Common myeloid progenitor, CD34-positive (primary cell): ENCODE data around the gene C6orf47.

ENCODE experiments used
- CTCF ChIA-PET: fragments of 350-600 bp; sonication (Branson Sonifier 250); formaldehyde crosslinking; loops from one replicate; lab custom pipeline; 2021; ENCODE audit warnings: antibody characterized with exemption; lab: Charles Lee
- POLR2A ChIA-PET: fragments of 350-600 bp; sonication (Branson Sonifier 250); formaldehyde crosslinking; loops from one replicate; lab custom pipeline; 2021; ENCODE audit warnings: antibody characterized with exemption; lab: Charles Lee
- DNase-seq, 3 donors: peaks; one replicate each; pipeline versions ENCODE4 v3.0.0 to v3.0.0-alpha.2; 2013
- H3K27ac ChIP-seq, 2 experiments: 1 replicate in 1 of 2; 2 replicates in 1 of 2; pipeline ENCODE4 v1.7.0; 2013; ENCODE audit warnings: inconsistent platforms in 2 of 2, low read length in 2 of 2, mild to moderate bottlenecking in 2 of 2, low read depth in 1 of 2, moderate library complexity in 1 of 2; ENCODE audit not compliant: severe bottlenecking in 2 of 2, insufficient read depth in 1 of 2, poor library complexity in 1 of 2
- H3K27me3 ChIP-seq, 5 experiments: replicated peaks in 2 of 5; 1 replicate in 3 of 5; 2 replicates in 2 of 5; pipeline versions ENCODE4 v1.6.1 to v1.7.0; 2013; ENCODE audit warnings: low read length in 4 of 5, mild to moderate bottlenecking in 2 of 5, moderate library complexity in 2 of 5, inconsistent platforms in 1 of 5; ENCODE audit not compliant: insufficient read depth in 5 of 5, control insufficient read depth in 4 of 5
- H3K36me3 ChIP-seq, 4 experiments: 1 replicate in 2 of 4; 2 replicates in 2 of 4; pipeline versions ENCODE4 v1.6.1 to v1.7.0; 2013; ENCODE audit warnings: low read length in 3 of 4, control low read depth in 1 of 4, mild to moderate bottlenecking in 1 of 4; ENCODE audit not compliant: control insufficient read depth in 4 of 4, insufficient read depth in 4 of 4
- H3K4me1 ChIP-seq, 4 experiments: 1 replicate in 3 of 4; 2 replicates in 1 of 4; pipeline versions ENCODE4 v1.6.1 to v1.7.1; 2013; ENCODE audit warnings: low read length in 3 of 4, mild to moderate bottlenecking in 3 of 4, control low read depth in 1 of 4, inconsistent platforms in 1 of 4, moderate library complexity in 1 of 4; ENCODE audit not compliant: control insufficient read depth in 4 of 4, insufficient read depth in 4 of 4; ENCODE audit errors: control extremely low read depth in 1 of 4
- H3K4me3 ChIP-seq, 7 experiments: 1 replicate in 4 of 7; 2 replicates in 3 of 7; pipeline versions ENCODE4 v1.5.1 to v1.7.0; 2013; ENCODE audit warnings: mild to moderate bottlenecking in 7 of 7, low read length in 6 of 7, moderate library complexity in 6 of 7, inconsistent platforms in 2 of 7, low read depth in 2 of 7, control low read depth in 1 of 7; ENCODE audit not compliant: insufficient read depth in 4 of 7, control insufficient read depth in 1 of 7; ENCODE audit errors: extremely low read depth in 1 of 7
- H3K9me3 ChIP-seq, 5 experiments: 1 replicate in 4 of 5; 2 replicates in 1 of 5; pipeline versions ENCODE4 v1.6.1 to v1.7.1; 2013; ENCODE audit warnings: low read length in 4 of 5, mild to moderate bottlenecking in 2 of 5, inconsistent platforms in 1 of 5, low read depth in 1 of 5, moderate library complexity in 1 of 5; ENCODE audit not compliant: control insufficient read depth in 4 of 5, insufficient read depth in 2 of 5; ENCODE audit errors: control extremely low read depth in 1 of 5
- WGBS: methylation state at CpG from one replicate; pipeline ENCODE4 v1.1.5; 2013; ENCODE audit not compliant: insufficient coverage; 5-methylcytosine and 5-hydroxymethylcytosine counted together

The C6orf47 gene

DNA sequence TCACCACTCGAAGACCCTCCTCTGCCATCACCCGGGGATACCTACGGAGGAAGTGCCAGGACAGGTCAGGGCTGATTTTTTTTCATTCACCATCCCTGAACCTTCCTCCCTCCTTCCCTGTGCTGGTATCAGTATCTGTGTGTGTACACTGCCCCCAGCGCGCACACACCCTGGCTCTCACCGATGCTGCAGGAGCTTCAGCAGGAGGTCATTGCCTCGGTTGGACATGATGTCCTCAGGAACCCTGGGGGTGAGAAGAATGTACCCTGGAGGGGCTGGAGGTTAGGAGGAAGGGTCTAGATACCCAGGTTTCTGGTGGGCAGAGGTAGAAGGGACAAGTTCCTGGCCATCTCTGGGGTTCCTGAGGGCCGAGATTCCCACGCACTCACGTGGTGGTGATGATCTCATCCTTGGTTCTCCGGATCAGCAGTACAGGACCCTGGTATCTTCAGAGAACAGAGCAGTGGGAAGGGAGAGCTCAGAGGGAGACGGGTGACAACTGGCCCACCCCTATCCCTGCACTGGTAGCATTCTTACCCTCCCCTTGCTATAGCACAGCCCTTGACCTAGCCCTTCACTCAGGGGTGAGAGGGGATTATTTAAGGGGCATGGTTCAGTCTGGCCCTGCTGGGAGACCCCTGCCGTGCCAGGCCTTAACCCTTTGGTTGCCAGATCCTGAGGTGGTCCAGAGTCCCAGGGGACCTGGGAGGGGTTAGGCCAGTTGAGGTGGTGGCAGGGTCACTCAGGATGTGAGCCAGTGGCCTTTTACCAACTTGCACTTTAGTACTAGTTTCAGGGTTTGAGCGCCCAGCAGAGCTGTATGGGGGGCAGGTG lies 27.5 kb upstream of the C6orf47 start:
- POLR2A ChIA-PET = interaction anchor here (1.0 kb wide), 1 partner anchor 15 kb away, joined by 3 read pairs; the partner anchor contains the start of gene ABHD16A
- Histone ChIP-seq H3K27me3 (no peaks in the 10 kb centered on the region), H3K9me3 (no peaks in the 10 kb centered on the region), H3K4me3 (no peak overlapping the region), H3K27ac (peak overlapping the region in 1 of 2 experiments; percentile 12), H3K36me3 (peaks cover 12 to 81% (median 74%) of the 10 kb centered on the region in 4 experiments), H3K4me1 (peaks cover 0 to 5% (median 1%) of the 10 kb centered on the region in 4 experiments)
- 98% methylated on average over 10 of the region's 14 CpGs for WGBS
- no peak for DNase-seq
- CTCF ChIA-PET = interaction anchor here (7.8 kb wide), 1 partner anchor 13 kb away, joined by 51 read pairs; the partner anchor contains the start of gene ABHD16A

DNA sequence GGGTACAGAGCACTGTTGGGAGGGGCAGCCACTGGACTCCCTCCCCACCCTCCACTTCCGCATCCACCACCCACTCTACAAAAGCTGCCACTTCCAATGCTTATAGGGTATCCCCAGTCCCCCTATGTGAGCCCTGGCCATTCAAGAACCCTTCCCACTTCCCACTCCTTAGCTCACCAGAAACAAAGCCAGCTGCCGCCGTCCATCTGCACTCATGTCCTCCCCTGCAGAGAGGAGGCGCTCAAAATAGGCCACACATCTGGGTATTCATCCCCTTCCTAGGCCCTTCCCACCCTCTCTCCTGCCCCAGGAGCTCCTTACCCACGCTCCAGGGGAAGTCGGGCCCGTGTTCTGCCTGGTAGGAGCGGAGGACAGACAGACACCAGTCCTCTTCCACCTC lies 26.7 kb upstream of the C6orf47 start:
- WGBS = 87% methylated on average over 4 of the region's 8 CpGs
- ChIA-PET POLR2A (interaction anchor here (1.0 kb wide), 1 partner anchor 16 kb away, joined by 3 read pairs; the partner anchor contains the start of gene ABHD16A), CTCF (interaction anchor here (1.3 to 7.8 kb wide), 3 partner anchors 13 to 43 kb away, joined by 3 to 51 read pairs (median 4); partner anchors contain the start of gene ABHD16A)
- Histone ChIP-seq H3K4me3 (no peak overlapping the region), H3K9me3 (no peaks in the 10 kb centered on the region), H3K36me3 (peaks cover 12 to 74% (median 68%) of the 10 kb centered on the region in 4 experiments), H3K4me1 (peaks cover 0 to 11% (median 3%) of the 10 kb centered on the region in 4 experiments), H3K27me3 (no peaks in the 10 kb centered on the region), H3K27ac (no peak overlapping the region)
- DNase-seq = no peak

DNA sequence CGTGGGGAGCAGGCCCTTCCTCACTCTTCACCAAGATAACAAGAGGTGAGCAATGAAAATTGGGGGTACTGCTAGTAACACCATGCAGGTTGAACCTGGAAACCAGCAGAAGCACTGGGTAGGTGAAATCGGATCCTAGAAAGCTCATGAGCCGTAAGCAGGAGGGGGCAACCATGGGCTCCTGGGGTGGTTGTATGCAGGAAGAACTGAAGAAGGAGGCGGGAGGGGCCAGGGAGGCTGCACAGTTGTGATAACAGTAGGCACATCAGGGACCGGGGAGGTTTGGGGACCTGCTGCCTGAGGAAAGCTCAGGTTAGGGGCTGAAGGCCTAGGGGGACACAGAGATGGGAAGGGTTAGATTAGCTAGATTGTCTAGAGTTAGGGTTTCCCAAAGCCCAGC lies 25.9 kb upstream of the C6orf47 start:
- H3K4me3 ChIP-seq = no peak overlapping the region
- H3K9me3 ChIP-seq = no peaks in the 10 kb centered on the region
- peaks cover 0 to 14% (median 7%) of the 10 kb centered on the region in 4 experiments for H3K4me1 ChIP-seq
- 86% methylated on average over 4 of the region's 5 CpGs for WGBS
- DNase-seq = no peak
- ChIA-PET CTCF (interaction anchor here (0.8 to 7.8 kb wide), 4 partner anchors 14 to 135 kb away, joined by 3 to 51 read pairs (median 4); partner anchors contain the start of gene ABHD16A), POLR2A (no interaction called here)
- H3K27ac ChIP-seq = peak overlapping the region in 1 of 2 experiments; percentile 7
- no peaks in the 10 kb centered on the region for H3K27me3 ChIP-seq
- peaks cover 12 to 67% (median 62%) of the 10 kb centered on the region in 4 experiments for H3K36me3 ChIP-seq

DNA sequence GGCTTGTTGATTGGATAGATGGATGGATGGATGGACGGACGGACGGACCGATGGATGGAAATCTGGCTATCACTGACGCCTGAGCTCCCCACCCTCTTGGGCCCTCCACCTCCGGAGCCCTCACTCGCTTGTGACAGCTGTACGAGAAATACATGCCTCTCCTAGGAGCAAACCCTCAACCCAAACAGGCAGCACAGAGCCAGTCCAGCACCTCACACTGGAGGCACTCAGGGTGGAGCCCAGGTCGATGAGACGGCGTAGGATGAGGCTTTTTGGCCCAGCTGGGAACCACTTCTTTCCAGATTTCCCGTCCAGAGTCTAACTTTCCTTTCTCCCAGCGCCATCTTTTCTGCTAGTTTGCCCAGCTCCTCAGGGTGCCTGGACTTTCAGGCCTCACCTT lies 23.0 kb upstream of the C6orf47 start:
- Histone ChIP-seq H3K4me3 (peak overlapping the region in 3 of 7 experiments; percentile 42 to 63 (median 46)), H3K9me3 (no peaks in the 10 kb centered on the region), H3K27me3 (no peaks in the 10 kb centered on the region), H3K4me1 (peaks cover 0 to 38% (median 32%) of the 10 kb centered on the region in 4 experiments), H3K36me3 (peaks cover 0 to 38% (median 38%) of the 10 kb centered on the region in 4 experiments), H3K27ac (no peak overlapping the region)
- WGBS = 98% methylated on average over 12 of the region's 13 CpGs
- DNase-seq = no peak
- POLR2A ChIA-PET = no interaction called here
- CTCF ChIA-PET = interaction anchor here (1.3 to 7.8 kb wide), 3 partner anchors 17 to 43 kb away, joined by 3 to 51 read pairs (median 6); partner anchors contain the start of gene ABHD16A

DNA sequence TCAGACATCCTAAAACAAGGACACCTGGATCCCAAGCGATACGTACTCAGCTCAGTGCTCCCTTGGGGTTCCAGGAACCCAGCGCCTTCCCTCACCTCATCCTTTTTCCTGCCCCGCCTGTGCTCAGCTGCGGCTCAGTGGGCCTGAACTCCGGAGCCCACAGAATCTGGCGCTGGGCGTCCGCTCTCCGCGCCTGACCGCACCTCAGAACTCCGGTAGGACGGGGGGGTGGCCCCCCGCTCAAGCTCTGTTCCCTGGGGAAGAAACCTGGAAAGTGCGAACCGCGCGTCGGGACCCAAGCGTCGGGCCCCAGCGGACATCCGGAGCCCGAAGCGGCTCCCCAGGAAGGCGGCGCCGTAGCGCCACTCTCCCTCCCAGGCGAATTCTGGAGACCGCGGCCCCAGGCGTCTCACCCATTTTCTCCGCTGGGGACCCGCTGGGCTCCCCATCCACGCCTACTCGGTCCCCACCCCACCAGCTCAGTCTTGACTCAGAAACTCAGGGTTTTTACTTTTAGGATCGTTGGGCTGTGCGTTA lies 20.6 kb upstream of the C6orf47 start:
- peak in 2 of 3 donors; percentile 66 to 68 for DNase-seq
- peak overlapping the region in 1 of 2 experiments; percentile 1 for H3K27ac ChIP-seq
- CTCF ChIA-PET = interaction anchor here (0.6 to 3.3 kb wide), 15 partner anchors 10 to 242 kb away, joined by 3 to 17 read pairs (median 4); partner anchors contain the start of genes ABHD16A, C6orf47 and LY6G5B
- H3K27me3 ChIP-seq = no peaks in the 10 kb centered on the region
- H3K4me3 ChIP-seq = peak overlapping the region; percentile 60 to 89 (median 79)
- WGBS = 0% methylated on average over 38 of the region's 40 CpGs
- H3K4me1 ChIP-seq = peaks cover 0 to 38% (median 35%) of the 10 kb centered on the region in 4 experiments
- H3K36me3 ChIP-seq = peaks cover 0 to 17% (median 14%) of the 10 kb centered on the region in 4 experiments
- POLR2A ChIA-PET = interaction anchor here (0.6 to 0.9 kb wide), 2 partner anchors 10 to 115 kb away, joined by 3 read pairs; partner anchors contain the start of gene VARS1
- H3K9me3 ChIP-seq = no peaks in the 10 kb centered on the region

DNA sequence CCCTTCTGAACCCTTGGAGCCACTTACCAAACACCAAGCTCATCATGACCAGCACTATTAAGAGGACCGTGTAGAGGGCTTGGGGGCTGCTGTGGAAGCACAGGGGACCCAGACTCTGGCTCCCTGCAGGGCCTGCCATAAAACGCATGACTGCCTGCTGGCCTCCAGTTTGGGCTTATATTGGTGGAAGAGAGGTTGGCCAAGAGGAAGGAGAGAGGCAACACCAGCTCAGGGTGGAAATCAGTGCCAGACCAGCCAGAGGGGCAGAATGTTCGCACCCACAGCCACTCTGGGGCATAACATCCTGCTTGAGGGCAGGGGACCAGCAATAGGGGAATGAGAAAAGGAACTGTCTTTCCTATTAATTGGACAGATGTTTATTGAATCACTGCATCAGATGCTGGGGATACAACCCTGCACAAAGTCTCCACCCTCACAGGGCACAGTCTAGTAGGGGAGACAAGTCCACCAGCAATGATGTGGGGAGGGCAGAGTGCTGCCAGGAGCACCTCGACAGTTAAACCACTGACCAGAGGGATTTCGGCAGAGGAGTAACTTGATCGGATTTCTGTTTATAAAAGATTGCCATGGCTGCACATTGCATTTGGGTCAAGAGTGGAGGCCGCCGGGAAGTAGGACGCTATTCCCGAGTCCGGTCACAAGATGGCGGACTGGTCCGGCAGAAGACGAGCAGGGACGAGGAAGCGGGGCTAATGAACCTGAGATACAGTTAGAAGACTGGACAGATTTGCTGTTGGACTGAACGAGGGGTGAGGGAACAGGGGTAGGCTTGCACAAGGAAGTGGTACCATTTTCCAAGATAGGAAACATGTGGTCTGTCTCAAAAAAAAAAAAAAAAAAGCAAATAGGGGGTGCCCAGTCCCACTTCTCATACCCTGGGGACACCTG lies 19.9 kb upstream of the C6orf47 start, which contains the start of gene LY6G5C:
Gene LY6G5C, minus strand, starts transcription at position 842 of the 909 bp plus-strand sequence. Its CDS starts 694 bp downstream, at position 148.
- POLR2A ChIA-PET = interaction anchor here (0.6 to 0.9 kb wide), 3 partner anchors 10 to 115 kb away, joined by 3 read pairs; partner anchors contain the start of gene VARS1
- peaks cover 0 to 10% (median 7%) of the 10 kb centered on the region in 4 experiments for H3K36me3 ChIP-seq
- peaks cover 0 to 38% (median 35%) of the 10 kb centered on the region in 4 experiments for H3K4me1 ChIP-seq
- 17% methylated on average over 16 of the region's 17 CpGs for WGBS
- DNase-seq = peak; percentile 65 to 67 (median 67)
- peak within 1 kb of the TSS in 1 of 2 experiments; percentile 1 for H3K27ac ChIP-seq
- no peaks in the 10 kb centered on the region for H3K9me3 ChIP-seq
- CTCF ChIA-PET = interaction anchor here (0.6 to 3.3 kb wide), 20 partner anchors 9 to 243 kb away, joined by 3 to 17 read pairs (median 4); partner anchors contain the start of genes ABHD16A, C6orf47 and LY6G5B
- H3K4me3 ChIP-seq = peak within 1 kb of the TSS; percentile 60 to 89 (median 79)
- H3K27me3 ChIP-seq = no peaks in the 10 kb centered on the region
